Karpas-422 (cell line): ENCODE data around the gene SEC62. TPM values are rescaled to one million over a fixed set of nuclear protein-coding genes. Genes with fewer than 3 reads are reported as not detected.

Experiments used
- DNase-seq: peaks from one replicate; pipeline ENCODE4 v3.0.0-alpha.2; 2015
- H2AFZ ChIP-seq: fragments of 200-600 bp; sonication (generic); 2 replicates; pipeline ENCODE4 v1.6.1; 2014; ENCODE audit warnings: antibody characterized with exemption, low read length, mixed read lengths
- H3K27ac ChIP-seq: fragments of 200-600 bp; sonication (generic); 2 replicates; pipeline ENCODE4 v1.5.1; 2014; ENCODE audit warnings: mild to moderate bottlenecking, low read length, moderate library complexity
- H3K27me3 ChIP-seq: fragments of 200-600 bp; sonication (generic); 2 replicates; pipeline ENCODE4 v1.6.1; 2014; ENCODE audit warnings: low read length, mixed read lengths
- H3K36me3 ChIP-seq: fragments of 200-600 bp; sonication (generic); 2 replicates; pipeline ENCODE4 v1.6.1; 2014; ENCODE audit warnings: low read length, mixed read lengths; ENCODE audit not compliant: insufficient read depth
- H3K4me1 ChIP-seq: fragments of 200-600 bp; sonication (generic); 2 replicates; pipeline ENCODE4 v1.6.1; 2014; ENCODE audit warnings: mild to moderate bottlenecking, low read length, mixed read lengths
- H3K4me2 ChIP-seq: fragments of 200-600 bp; sonication (generic); 2 replicates; pipeline ENCODE4 v1.6.1; 2014; ENCODE audit warnings: low read length, low read depth, mild to moderate bottlenecking; ENCODE audit not compliant: poor library complexity, severe bottlenecking
- H3K4me3 ChIP-seq: fragments of 200-600 bp; sonication (generic); 2 replicates; pipeline ENCODE4 v1.5.1; 2014; ENCODE audit warnings: mild to moderate bottlenecking, antibody characterized with exemption, low read length, mixed read lengths
- H3K79me2 ChIP-seq: fragments of 200-600 bp; sonication (generic); 2 replicates; pipeline ENCODE4 v1.6.1; 2014; ENCODE audit warnings: mild to moderate bottlenecking, low read length, mixed read lengths
- H3K9ac ChIP-seq: fragments of 200-600 bp; sonication (generic); 2 replicates; pipeline ENCODE4 v1.6.0; 2014; ENCODE audit warnings: low read length
- H3K9me2 ChIP-seq: fragments of 200-600 bp; sonication (generic), shearing (Covaris generic); replicated peaks from 2 replicates; pipeline ENCODE4 v1.6.0; 2014; ENCODE audit warnings: mild to moderate bottlenecking, low read length, moderate library complexity; ENCODE audit not compliant: insufficient read depth
- H3K9me3 ChIP-seq: fragments of 300-700, 200-600 bp; sonication (generic); 2 replicates; pipeline ENCODE4 v1.6.1; 2014; ENCODE audit warnings: low read length, mixed read lengths
- H4K20me1 ChIP-seq: fragments of 200-600 bp; sonication (generic); 2 replicates; pipeline ENCODE4 v1.6.1; 2014; ENCODE audit warnings: mild to moderate bottlenecking, antibody characterized with exemption, low read length, low read depth; ENCODE audit not compliant: insufficient read depth
- total RNA-seq: library from RNA; depleted of rRNA; stranded (reverse); fragments of >200 nt; shearing (Covaris generic); gene quantifications from 2 replicates; pipeline ENCODE4 v1.2.3, GENCODE V29; 2014; ENCODE audit warnings: low replicate concordance

SEC62 gene
- total RNA-seq, 1 experiment from 2014 or later: 36.9 TPM

GRCh38 chr3:169940470-169941181 is 26.0 kb upstream of the SEC62 start:
- H3K27ac ChIP-seq: peak overlapping the region; percentile 96
- H3K27me3 ChIP-seq: no peaks in the 10 kb centered on the region
- peaks cover 77% of the 10 kb centered on the region for H3K4me1 ChIP-seq
- peak overlapping the region; percentile 44 for H3K4me3 ChIP-seq
- H3K9ac ChIP-seq: peak overlapping the region; percentile 63
- H3K79me2 ChIP-seq: no peaks in the 10 kb centered on the region
- peak; percentile 96 for DNase-seq
- H3K9me3 ChIP-seq: no peaks in the 10 kb centered on the region
- H3K36me3 ChIP-seq: no peaks in the 10 kb centered on the region
- H2AFZ ChIP-seq: no peak overlapping the region
- H3K9me2 ChIP-seq: no peaks in the 10 kb centered on the region
- H3K4me2 ChIP-seq: peak overlapping the region; percentile 71
- H4K20me1 ChIP-seq: no peaks in the 10 kb centered on the region

- Histone ChIP-seq H3K27me3 (no peaks in the 10 kb centered on the region), H4K20me1 (no peaks in the 10 kb centered on the region), H3K27ac (peak overlapping the region; percentile 96), H3K36me3 (no peaks in the 10 kb centered on the region), H3K4me3 (peak overlapping the region; percentile 46), H2AFZ (peak overlapping the region; percentile 83; the same call in 1 of the 2 replicates), H3K9me2 (no peaks in the 10 kb centered on the region), H3K9ac (peak overlapping the region; percentile 65), H3K9me3 (no peaks in the 10 kb centered on the region), H3K4me2 (peak overlapping the region; percentile 77), H3K4me1 (peaks cover 85% of the 10 kb centered on the region), H3K79me2 (no peaks in the 10 kb centered on the region)
- DNase-seq: peak; percentile 87
Observed at GRCh38 chr3:169945313-169945712, 21.3 kb upstream of the SEC62 start.

- Histone ChIP-seq H3K9me2 (no peaks in the 10 kb centered on the region), H3K79me2 (no peaks in the 10 kb centered on the region), H3K36me3 (no peaks in the 10 kb centered on the region), H3K4me3 (no peak overlapping the region), H3K27ac (0 out of 2 replicates have a peak overlapping the region, but pooled peaks have one; percentile 96), H2AFZ (no peak overlapping the region), H3K4me1 (peaks cover 76% of the 10 kb centered on the region), H3K9ac (peak overlapping the region; percentile 65; the same call in 1 of the 2 replicates), H3K4me2 (no peak overlapping the region), H4K20me1 (no peaks in the 10 kb centered on the region), H3K27me3 (no peaks in the 10 kb centered on the region), H3K9me3 (no peaks in the 10 kb centered on the region)
- DNase-seq: no peak
Observed at GRCh38 chr3:169946336-169946735, 20.3 kb upstream of the SEC62 start.

GRCh38 chr3:169948559-169949448 is 17.8 kb upstream of the SEC62 start:
- no peak overlapping the region for H2AFZ ChIP-seq
- no peaks in the 10 kb centered on the region for H3K79me2 ChIP-seq
- no peak overlapping the region for H3K4me3 ChIP-seq
- peak overlapping the region; percentile 35 for H3K27ac ChIP-seq
- DNase-seq: no peak
- no peaks in the 10 kb centered on the region for H3K27me3 ChIP-seq
- H3K36me3 ChIP-seq: no peaks in the 10 kb centered on the region
- peak overlapping the region; percentile 10; the same call in 1 of the 2 replicates for H3K9ac ChIP-seq
- H3K4me1 ChIP-seq: peaks cover 60% of the 10 kb centered on the region
- H3K4me2 ChIP-seq: peak overlapping the region; percentile 2
- H4K20me1 ChIP-seq: no peaks in the 10 kb centered on the region
- H3K9me2 ChIP-seq: no peaks in the 10 kb centered on the region
- no peaks in the 10 kb centered on the region for H3K9me3 ChIP-seq

GRCh38 chr3:169952045-169952444 is 14.6 kb upstream of the SEC62 start:
- no peak for DNase-seq
- H3K27ac ChIP-seq: no peak overlapping the region
- H3K9me2 ChIP-seq: no peaks in the 10 kb centered on the region
- H3K9me3 ChIP-seq: no peaks in the 10 kb centered on the region
- H3K36me3 ChIP-seq: no peaks in the 10 kb centered on the region
- H3K9ac ChIP-seq: no peak overlapping the region
- H3K4me3 ChIP-seq: no peak overlapping the region
- H4K20me1 ChIP-seq: no peaks in the 10 kb centered on the region
- H3K4me1 ChIP-seq: peaks cover 51% of the 10 kb centered on the region
- no peak overlapping the region for H3K4me2 ChIP-seq
- H2AFZ ChIP-seq: no peak overlapping the region
- no peaks in the 10 kb centered on the region for H3K79me2 ChIP-seq
- H3K27me3 ChIP-seq: no peaks in the 10 kb centered on the region

GRCh38 chr3:169953462-169954141 is 13.0 kb upstream of the SEC62 start:
- peak overlapping the region; percentile 80 for H3K27ac ChIP-seq
- H3K9me2 ChIP-seq: no peaks in the 10 kb centered on the region
- H4K20me1 ChIP-seq: no peaks in the 10 kb centered on the region
- no peaks in the 10 kb centered on the region for H3K79me2 ChIP-seq
- H3K4me3 ChIP-seq: peak overlapping the region; percentile 24; the same call in 1 of the 2 replicates
- H3K9ac ChIP-seq: peak overlapping the region; percentile 50
- peak overlapping the region; percentile 50 for H3K4me2 ChIP-seq
- H3K36me3 ChIP-seq: no peaks in the 10 kb centered on the region
- H3K27me3 ChIP-seq: no peaks in the 10 kb centered on the region
- H2AFZ ChIP-seq: peak overlapping the region; percentile 17
- no peak for DNase-seq
- peaks cover 40% of the 10 kb centered on the region for H3K4me1 ChIP-seq
- H3K9me3 ChIP-seq: no peaks in the 10 kb centered on the region

- peak overlapping the region; percentile 50 for H3K9ac ChIP-seq
- peaks cover 33% of the 10 kb centered on the region for H3K4me1 ChIP-seq
- peak overlapping the region; percentile 24; the same call in 1 of the 2 replicates for H3K4me3 ChIP-seq
- H3K9me2 ChIP-seq: no peaks in the 10 kb centered on the region
- no peaks in the 10 kb centered on the region for H3K9me3 ChIP-seq
- no peaks in the 10 kb centered on the region for H4K20me1 ChIP-seq
- H2AFZ ChIP-seq: peak overlapping the region; percentile 17
- H3K27ac ChIP-seq: peak overlapping the region; percentile 80
- DNase-seq: peak; percentile 67
- no peaks in the 10 kb centered on the region for H3K27me3 ChIP-seq
- no peaks in the 10 kb centered on the region for H3K79me2 ChIP-seq
- peak overlapping the region; percentile 50 for H3K4me2 ChIP-seq
- no peaks in the 10 kb centered on the region for H3K36me3 ChIP-seq
Observed at GRCh38 chr3:169954142-169954756, 12.4 kb upstream of the SEC62 start.
